ENCODE data around the gene FLNA. TPM values are rescaled to one million over a fixed set of nuclear protein-coding genes. Genes with fewer than 3 reads are reported as not detected.
"Not testable (repeated sequence)": the region's sequence is repeated elsewhere in the genome, so short reads cannot be mapped to it uniquely, and the experiment has no call there.

FLNA gene
- total and polyA plus RNA-seq, 10 donors = 259 to 1,447 (median 600) TPM

DNA sequence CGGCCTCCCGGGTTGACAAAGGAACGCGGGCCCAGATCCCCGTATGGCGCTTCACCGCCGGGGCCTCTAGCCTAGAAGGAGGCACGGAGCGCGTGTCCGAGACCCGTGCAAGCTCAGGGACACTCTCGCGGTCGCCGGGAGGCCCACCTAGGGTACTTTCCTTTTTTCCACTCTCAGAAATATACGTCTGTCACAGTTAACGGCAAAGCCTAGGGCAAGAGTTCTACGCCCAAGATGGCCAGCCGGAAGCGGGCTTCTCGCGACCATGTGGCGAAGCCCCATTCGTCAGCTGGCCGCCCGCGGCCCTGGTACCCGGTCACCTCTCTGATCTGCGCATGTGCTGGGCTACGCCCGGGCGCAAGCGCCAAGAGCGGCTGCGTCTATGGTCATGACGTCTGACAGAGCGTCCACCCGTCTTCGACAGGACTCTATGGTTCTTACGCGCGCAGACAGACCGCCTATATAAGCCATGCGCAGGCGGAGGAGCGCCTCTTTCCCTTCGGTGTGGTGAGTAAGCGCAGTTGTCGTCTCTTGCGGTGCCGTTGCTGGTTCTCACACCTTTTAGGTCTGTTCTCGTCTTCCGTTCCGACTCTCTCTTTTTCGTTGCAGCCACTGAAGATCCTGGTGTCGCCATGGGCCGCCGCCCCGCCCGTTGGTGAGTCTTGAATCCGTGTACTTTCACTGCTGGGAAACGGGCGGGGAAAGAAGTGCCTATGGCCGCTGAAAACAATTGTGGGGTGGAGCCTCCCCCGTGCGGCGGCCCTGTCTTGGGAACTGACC lies 23.6 kb upstream of the FLNA start, which contains the start of gene RPL10:
Gene RPL10, plus strand, starts transcription at position 490 of the 780 bp plus-strand sequence. Its CDS starts 143 bp downstream, at position 633.
- intact Hi-C loops (cut with DNase I; ENCODE audit: low total_unique reads) = no loop called here
- TF ChIP-seq POLR2A (IDR thresholded peaks at IDR 0.05) (peak; percentile 59 to 88 (median 83)), POLR2AphosphoS5 (IDR thresholded peaks at IDR 0.05) (peak; percentile 96 to 100 (median 97))
- TF ChIP-seq, protein P1, sequence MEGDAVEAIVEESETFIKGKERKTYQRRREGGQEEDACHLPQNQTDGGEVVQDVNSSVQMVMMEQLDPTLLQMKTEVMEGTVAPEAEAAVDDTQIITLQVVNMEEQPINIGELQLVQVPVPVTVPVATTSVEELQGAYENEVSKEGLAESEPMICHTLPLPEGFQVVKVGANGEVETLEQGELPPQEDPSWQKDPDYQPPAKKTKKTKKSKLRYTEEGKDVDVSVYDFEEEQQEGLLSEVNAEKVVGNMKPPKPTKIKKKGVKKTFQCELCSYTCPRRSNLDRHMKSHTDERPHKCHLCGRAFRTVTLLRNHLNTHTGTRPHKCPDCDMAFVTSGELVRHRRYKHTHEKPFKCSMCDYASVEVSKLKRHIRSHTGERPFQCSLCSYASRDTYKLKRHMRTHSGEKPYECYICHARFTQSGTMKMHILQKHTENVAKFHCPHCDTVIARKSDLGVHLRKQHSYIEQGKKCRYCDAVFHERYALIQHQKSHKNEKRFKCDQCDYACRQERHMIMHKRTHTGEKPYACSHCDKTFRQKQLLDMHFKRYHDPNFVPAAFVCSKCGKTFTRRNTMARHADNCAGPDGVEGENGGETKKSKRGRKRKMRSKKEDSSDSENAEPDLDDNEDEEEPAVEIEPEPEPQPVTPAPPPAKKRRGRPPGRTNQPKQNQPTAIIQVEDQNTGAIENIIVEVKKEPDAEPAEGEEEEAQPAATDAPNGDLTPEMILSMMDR (IDR thresholded peaks at IDR 0.05 in 8 of 11, conservative IDR thresholded peaks at IDR 0.05 in 3 of 11) = no peak
- H3K4me1 ChIP-seq = peaks cover 0 to 47% (median 22%) of the 10 kb centered on the region in 6 donors

DNA sequence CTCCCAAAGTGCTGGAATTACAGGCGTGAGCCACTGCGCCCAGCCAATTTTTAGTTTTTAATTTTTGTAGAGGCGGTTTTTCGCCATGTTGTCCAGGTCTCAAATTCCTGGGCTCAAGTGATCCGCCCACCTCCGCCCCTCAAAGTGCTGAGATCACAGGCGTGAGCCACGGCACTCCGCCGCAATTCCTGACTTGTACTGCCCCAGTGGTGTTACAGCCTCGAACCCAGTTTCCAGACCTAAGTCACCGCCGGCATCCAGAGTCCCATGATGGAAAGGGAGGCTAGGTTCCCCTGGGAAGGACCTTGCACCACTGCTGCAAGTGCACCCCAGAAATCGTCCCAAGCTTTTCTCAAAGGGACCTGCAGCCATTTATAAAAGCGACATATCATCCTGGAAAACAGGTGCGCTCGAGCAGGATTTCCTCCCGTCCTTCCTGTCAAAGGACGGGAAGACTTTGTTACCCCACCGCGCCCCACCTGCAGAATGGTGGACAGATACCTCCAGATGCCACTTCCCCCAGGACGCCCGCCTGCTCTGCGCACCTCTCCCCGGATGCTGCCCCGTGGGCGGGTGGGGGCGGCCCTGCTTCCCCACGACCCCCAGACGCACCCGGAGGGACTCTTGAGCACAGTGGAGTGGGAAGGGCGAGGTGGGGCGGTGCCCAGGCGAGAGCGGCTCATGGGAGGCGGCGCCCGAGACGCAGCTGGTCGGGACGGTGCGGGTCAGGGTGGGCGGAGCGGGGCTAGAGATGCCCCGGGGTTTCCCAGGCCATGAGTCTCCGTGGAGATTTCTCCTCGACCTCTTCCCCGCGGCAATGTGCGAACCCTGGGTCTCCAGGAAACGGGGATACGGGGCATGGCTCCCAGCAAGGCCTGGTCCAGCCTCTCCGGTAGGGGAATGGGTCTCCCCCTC lies 22.8 kb upstream of the FLNA start:
- Histone ChIP-seq H3K27me3 (replicated peaks in 1 of 7) (no peaks in the 10 kb centered on the region), H3K4me1 (peaks cover 0 to 47% (median 22%) of the 10 kb centered on the region in 6 donors), H3K4me3 (peak overlapping the region; percentile 6 to 72 (median 57)), H3K36me3 (peaks cover 0 to 33% (median 17%) of the 10 kb centered on the region in 6 donors), H3K27ac (peak overlapping the region; percentile 94 to 99 (median 98)), H3K9me3 (no peaks in the 10 kb centered on the region)
- whole genome bisulfite sequencing, 5 donors = 5 to 52% (median 20%) methylated on average over 30 to 53 of the region's 53 CpGs
- DNase-seq = peak; percentile 92
- TF ChIP-seq POLR2AphosphoS5 (IDR thresholded peaks at IDR 0.05) (peak; percentile 2 to 30 (median 3)), POLR2A (IDR thresholded peaks at IDR 0.05) (peak in 1 of 3 donors; percentile 16)
- TF ChIP-seq, protein P1 (IDR thresholded peaks at IDR 0.05 in 8 of 11, conservative IDR thresholded peaks at IDR 0.05 in 3 of 11) = no peak
- intact Hi-C loops (cut with DNase I; ENCODE audit: low total_unique reads) = no loop called here

More for the DNA sequence above, 23.6 kb upstream of the FLNA start, which contains the start of gene RPL10:
- Histone ChIP-seq H3K27me3 (replicated peaks in 1 of 7) (no peaks in the 10 kb centered on the region), H3K36me3 (peaks cover 0 to 42% (median 17%) of the 10 kb centered on the region in 6 donors), H3K4me3 (peak within 1 kb of the TSS; percentile 49 to 72 (median 57)), H3K27ac (peak within 1 kb of the TSS; percentile 94 to 99 (median 98)), H3K9me3 (no peaks in the 10 kb centered on the region)
- peak; percentile 97 for DNase-seq
- 0 to 58% (median 0%) methylated on average over 50 to 69 of the region's 69 CpGs for WGBS, 5 donors

DNA sequence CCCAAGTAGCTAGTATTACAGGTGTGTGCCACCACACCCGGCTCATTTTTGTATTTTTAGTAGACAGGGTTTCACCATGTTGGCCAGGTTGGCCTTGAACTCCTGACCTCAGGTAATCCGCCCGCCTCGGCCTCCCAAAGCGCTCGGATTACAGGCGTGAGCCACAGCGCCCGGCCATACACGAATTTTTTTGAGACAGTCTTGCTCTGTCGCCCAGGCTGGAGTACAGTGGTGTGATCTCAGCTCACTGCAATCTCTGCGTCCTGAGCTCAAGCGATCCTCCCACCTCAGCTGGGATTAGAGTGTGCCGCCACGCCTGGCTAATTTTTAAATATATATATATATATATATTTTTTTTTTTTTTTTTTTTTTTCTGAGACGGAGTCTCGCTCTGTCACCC lies 21.9 kb upstream of the FLNA start:
- H3K4me1 ChIP-seq = peaks cover 0 to 41% (median 22%) of the 10 kb centered on the region in 6 donors
- H3K4me3 ChIP-seq; H3K9me3 ChIP-seq; DNase-seq; intact Hi-C loops (cut with DNase I; ENCODE audit: low total_unique reads); H3K27ac ChIP-seq; H3K27me3 ChIP-seq (replicated peaks in 1 of 7): not testable (repeated sequence)
- 90 to 97% (median 92%) methylated on average over 12 to 17 of the region's 17 CpGs for WGBS, 5 donors
- peaks cover 0 to 25% (median 16%) of the 10 kb centered on the region in 6 donors for H3K36me3 ChIP-seq
